ENCODE results near the gene CD300LB.
"Not testable (repeated sequence)": the region's sequence is repeated elsewhere in the genome, so short reads cannot be mapped to it uniquely, and the experiment has no call there.

The CD300LB gene

DNA sequence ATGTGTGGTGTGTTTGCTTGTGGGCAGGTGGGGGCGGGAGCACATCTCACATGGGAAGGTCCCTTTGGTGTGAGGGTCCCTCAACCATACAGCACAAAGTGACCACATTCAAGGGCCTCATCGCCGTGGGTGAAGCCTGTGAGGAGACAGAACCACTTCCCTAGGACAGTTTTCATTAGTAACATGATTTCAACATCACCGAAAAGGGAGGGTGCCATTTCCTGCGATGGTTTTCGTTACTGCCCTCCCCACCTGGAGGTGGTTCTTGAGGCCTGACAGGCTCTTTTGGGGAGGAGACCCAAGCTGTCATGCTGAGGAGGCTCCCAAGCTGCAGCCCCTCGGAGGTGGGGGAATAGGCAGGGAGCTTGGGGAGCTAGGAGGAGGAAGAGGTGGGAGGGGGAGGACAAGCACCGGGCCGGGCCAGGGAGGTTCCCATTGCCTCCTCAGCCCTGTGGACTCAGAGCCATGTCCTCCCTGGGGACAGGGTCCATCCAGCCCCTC is 9.5 kb downstream of the CD300LB start:
- peak; percentile 71 for DNase-seq (ENCODE audit: low spot score)
- Histone ChIP-seq H3K27ac (peak overlapping the region; percentile 38 to 80), H3K4me3 (peak overlapping the region; percentile 37)
- TF ChIP-seq, protein P1, sequence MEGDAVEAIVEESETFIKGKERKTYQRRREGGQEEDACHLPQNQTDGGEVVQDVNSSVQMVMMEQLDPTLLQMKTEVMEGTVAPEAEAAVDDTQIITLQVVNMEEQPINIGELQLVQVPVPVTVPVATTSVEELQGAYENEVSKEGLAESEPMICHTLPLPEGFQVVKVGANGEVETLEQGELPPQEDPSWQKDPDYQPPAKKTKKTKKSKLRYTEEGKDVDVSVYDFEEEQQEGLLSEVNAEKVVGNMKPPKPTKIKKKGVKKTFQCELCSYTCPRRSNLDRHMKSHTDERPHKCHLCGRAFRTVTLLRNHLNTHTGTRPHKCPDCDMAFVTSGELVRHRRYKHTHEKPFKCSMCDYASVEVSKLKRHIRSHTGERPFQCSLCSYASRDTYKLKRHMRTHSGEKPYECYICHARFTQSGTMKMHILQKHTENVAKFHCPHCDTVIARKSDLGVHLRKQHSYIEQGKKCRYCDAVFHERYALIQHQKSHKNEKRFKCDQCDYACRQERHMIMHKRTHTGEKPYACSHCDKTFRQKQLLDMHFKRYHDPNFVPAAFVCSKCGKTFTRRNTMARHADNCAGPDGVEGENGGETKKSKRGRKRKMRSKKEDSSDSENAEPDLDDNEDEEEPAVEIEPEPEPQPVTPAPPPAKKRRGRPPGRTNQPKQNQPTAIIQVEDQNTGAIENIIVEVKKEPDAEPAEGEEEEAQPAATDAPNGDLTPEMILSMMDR (IDR thresholded peaks at IDR 0.05) = no peak

DNA sequence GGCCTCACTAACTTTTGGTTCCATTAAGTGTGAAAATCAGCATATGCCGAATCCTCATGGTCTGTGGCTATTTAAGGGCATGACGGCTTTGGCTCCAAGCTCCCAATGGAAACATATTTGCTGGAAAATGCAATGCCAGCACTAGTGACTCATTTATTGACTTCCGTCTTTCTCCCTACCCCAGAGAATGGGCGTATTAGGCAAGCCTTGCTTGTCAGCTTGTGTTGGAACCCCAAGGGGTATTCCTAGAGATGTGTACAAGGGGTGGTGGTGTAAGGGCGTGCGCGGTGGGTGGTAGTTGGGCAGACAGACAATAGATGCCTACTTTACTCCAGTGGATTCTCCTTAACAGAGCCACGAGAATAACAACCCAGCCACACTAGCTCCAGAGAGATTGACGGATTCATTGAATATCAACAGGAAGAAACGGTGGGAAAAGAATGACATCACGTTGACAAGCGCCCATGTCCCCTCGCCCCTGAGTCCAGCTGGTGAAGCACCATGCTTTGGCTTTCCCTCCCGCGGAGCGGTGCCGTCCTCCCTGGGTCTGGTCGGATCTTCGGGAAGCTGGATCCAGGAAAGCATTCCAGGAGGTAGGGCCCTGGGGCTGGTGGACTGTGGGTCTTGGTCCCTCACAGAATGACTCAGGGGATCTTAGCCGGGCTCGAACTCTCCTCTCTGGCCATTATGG is 10.3 kb downstream of the CD300LB start:
- peak overlapping the region; percentile 38 to 80 for H3K27ac ChIP-seq
- peak overlapping the region; percentile 37 for H3K4me3 ChIP-seq
- DNase-seq (ENCODE audit: low spot score) = peak; percentile 73
- TF ChIP-seq, protein P1 (IDR thresholded peaks at IDR 0.05) = no peak

DNA sequence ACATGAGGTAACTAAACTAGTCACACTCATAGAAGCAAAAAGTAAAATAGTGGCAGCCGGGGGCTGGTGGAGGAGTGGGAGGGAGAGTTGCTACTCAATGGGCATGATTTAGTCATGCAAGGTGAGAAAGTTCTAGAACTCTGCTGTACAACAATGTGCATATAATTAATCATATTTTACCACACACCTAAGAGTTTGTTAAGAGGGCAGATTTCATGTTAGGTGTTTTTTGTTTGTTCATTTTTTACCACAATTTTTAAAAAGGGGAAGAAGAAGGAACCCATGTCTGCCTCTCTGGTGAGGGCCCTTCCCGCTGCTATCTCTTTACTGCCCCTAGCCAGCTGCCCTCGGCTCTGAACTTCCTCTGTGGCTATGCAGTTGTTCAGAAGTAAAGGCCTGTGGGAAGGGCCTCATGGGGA is 11.2 kb downstream of the CD300LB start:
- TF ChIP-seq, protein P1 (IDR thresholded peaks at IDR 0.05) = no peak
- peak; percentile 5 for DNase-seq (ENCODE audit: low spot score)
- Histone ChIP-seq H3K4me3 (no peak overlapping the region), H3K27ac (peak overlapping the region in 1 of 2 donors; percentile 49)

DNA sequence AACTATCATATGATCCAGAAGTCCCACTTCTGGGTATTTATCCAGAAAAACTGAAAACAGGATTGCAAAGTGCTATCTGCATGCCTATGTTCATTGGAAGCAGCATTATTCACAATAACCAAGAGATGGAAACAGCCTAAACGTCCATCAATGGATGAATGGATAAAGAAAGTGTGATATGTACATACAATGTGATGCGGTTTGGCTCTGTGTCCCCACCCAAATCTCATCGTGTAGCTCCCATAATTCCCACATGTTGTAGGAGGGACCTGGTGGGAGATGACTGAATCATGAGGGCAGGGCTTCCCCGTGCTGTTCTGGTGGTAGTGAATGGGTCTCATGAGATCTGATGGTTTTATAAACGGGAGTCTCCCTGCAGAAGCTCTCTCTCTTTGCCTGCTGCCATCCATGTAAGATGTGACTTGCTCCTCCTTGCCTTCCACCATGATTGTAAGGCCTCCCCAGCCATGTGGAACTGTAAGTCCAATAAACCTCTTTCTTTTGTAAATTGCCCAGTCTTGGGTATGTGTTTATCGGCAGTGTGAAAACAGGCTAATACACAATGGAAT is 12.8 kb downstream of the CD300LB start:
- H3K4me3 ChIP-seq, H3K27ac ChIP-seq: not testable (repeated sequence)
- peak; percentile 9 for DNase-seq (ENCODE audit: low spot score)

DNA sequence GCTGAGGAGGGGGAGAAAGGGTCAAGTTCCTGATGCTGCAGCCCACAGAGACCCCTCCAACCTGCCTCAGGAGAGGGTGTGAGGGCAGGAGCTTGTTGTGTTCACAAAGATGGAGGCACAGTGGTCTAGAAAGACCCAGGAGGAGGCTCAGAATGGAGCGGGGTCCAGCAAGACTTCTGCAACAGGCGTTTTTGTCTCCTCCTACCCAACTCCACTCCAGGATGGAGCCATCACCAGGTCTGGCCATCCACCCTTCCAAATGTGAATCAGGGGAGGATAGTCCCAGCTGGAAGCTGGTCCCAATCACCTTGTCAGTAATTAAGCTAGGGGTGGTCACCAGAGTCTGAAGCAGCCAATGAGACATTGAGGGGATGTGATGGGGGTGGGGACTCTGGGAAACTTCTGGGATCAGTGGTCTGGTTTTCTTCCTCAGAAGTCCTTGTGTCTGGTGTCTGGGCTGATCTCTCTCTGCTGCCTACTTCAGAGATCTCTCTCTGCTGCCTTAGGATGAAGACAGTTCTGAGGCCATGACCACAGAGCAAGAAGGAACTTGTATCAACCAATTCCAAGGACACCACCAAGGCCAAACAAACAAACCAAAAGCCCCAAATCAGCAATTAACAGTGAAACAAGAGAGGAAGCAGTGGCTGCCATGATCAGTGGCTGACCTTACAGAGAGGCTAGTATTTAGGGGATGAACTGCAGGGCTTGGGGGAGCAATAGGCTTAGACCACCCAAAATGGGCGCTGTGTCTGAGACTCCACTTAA is 14.5 kb downstream of the CD300LB start:
- Histone ChIP-seq H3K27ac (no peak overlapping the region), H3K4me3 (no peak overlapping the region)
- peak; percentile 50 for DNase-seq (ENCODE audit: low spot score)
- TF ChIP-seq, protein P1 (IDR thresholded peaks at IDR 0.05) = no peak

DNA sequence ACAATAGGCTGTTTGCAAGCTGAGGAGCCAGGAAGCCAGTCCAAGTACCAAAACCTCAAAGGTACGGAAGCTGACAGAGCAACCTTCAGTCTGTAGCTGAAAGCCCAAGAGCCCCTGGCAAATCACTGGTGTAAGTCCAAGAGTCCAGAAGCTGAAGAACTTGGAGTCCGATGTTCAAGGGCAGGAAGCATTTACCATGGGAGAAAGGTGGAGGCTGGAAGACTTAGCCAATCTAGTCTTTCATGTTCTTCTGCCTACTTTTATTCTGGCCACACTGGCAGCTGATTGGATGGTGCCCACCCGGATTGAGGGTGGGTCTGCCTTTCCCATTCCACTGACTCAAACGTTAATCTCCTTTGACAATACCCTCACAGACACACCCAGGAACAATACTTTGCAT is 15.3 kb downstream of the CD300LB start:
- TF ChIP-seq, protein P1 (IDR thresholded peaks at IDR 0.05) = no peak
- peak; percentile 50 for DNase-seq (ENCODE audit: low spot score)
- H3K27ac ChIP-seq = no peak overlapping the region
- H3K4me3 ChIP-seq = no peak overlapping the region

DNA sequence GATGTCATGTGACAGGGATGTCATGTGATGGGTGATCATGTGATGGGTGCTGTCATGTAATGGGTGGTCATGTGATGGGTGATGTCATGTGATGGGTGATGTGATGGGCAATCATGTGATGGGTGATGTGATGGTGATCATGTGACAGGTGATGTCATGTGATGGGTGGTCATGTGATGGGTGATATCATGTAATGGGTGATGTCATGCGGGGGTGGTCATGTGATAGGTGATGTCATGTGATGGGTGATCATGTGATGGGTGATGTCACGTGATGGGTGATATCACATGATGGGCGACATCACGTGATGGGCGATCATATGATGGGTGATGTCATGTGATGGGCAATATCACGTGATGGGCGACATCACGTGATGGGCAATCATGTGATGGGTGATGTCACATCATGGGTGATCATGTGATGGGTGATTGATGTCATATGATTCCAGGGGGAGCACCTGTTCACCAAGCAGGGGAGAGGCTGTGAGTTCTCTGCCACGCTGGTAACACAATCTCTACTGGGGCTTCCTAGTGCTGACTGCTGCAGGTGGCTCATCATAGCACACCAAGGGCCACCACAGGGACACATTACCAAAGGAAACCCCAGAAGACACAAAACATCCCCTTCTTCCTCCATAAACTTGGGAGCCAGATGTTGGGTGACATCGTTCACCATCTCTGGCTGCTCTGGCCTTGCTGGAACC is 16.5 kb downstream of the CD300LB start:
- peak; percentile 41 for DNase-seq (ENCODE audit: low spot score)
- TF ChIP-seq, protein P1 (IDR thresholded peaks at IDR 0.05) = no peak
- no peak overlapping the region for H3K4me3 ChIP-seq
- H3K27ac ChIP-seq = no peak overlapping the region
